Activated gamma-delta T cell treated with Interleukin-2 at 50 U/mL for 16 hours (primary cell): ENCODE results near the gene SELENOP.
"Not testable (repeated sequence)": the region's sequence is repeated elsewhere in the genome, so short reads cannot be mapped to it uniquely, and the experiment has no call there.

Experiments used
- DNase-seq: peaks from one replicate; pipeline ENCODE4 v3.0.0-alpha.2; 2020

SELENOP gene

GRCh38 chr5:42825422-42826148 is 13.9 kb upstream of the SELENOP start:
- no peak for DNase-seq

DNA sequence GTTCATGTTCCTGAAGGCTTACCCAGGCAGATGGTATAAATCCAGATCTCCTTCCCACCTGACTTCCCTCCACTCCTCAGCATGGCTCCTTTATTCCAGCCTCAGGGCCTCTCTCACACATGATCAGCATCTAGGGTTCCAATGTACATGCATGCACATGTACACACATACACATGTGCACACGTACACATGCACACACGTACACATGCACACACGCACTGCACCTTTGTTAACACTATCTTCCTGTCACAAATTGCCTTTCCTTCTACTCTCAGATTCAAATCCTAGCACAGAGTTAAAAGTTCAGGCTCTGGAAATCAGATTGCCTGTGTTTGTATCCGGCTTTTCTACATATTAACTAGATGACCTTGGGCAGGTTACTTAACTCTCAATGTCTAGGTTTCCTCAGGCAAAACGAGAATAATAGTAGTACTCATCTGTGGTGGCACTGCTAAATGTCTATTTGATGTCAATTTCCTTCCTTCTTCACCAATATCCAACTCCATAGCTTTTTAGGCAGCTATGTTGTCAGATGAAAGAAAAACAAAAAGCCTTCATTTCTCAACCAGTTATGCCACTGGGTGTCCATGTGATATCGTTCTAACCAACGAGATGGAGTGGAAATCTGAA is 12.8 kb upstream of the SELENOP start:
- DNase-seq: no peak

- DNase-seq: no peak
Observed at GRCh38 chr5:42822548-42822947, 10.9 kb upstream of the SELENOP start.

DNA sequence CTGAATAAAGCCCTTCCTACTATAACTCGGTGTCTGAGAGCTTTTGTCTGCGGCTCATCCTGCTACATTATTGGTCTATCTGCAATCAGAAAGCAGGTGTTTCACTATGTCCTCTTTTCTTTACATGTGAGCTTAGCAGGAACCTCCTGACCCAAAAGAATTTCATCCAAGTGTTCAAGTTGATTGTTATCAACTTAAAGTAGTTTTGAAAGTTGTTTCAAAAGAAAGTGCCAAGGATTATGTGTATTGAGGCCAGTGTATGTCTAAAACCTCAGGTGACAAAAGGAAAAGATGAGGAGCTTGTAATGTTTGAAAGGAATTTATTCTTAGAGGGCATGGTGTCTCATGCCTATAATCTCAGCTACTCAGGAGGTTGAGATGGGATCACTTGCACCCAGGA is 8.1 kb upstream of the SELENOP start:
- no peak for DNase-seq

DNA sequence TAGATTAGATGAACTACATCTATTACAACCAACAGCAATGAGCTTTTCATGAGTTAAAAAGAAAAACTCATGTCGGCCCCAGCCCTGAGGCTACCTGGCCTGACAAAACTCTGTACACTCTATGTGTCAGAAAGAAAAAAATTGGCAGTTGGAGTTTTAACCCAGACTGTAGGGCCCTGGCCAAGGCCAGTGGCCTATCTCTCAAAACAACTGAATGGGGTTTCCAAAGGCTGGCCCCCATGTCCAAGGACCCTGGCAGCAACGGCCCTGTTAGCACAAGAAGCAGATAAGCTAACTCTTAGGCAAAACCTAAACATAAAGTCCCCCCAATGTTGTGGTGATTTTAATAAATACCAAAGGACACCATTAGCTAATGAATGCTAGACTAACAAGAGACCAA is 4.9 kb upstream of the SELENOP start:
- not testable (repeated sequence) for DNase-seq

DNA sequence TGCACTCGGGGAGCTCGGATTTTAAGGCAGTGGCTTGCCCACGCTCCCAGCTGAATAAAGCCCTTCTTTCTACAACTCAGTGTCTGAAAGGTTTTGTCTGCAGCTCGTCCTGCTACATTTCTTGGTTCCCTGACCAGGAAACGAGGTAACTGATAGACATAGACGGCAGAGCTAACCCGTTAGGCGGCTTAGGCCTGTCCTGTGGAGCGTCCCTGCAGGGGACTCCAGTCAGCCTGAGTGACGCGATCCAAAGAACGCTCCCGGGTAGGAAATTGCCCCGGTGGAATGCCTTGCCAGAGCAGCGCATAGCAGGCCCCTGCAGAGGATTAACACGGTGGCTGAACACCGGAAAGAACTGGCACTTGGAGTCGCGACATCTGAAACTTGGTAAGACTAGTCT is 1.8 kb upstream of the SELENOP start:
- DNase-seq: no peak

GRCh38 chr5:42812620-42813019 is 928 bp upstream of the SELENOP start:
- no peak for DNase-seq

DNA sequence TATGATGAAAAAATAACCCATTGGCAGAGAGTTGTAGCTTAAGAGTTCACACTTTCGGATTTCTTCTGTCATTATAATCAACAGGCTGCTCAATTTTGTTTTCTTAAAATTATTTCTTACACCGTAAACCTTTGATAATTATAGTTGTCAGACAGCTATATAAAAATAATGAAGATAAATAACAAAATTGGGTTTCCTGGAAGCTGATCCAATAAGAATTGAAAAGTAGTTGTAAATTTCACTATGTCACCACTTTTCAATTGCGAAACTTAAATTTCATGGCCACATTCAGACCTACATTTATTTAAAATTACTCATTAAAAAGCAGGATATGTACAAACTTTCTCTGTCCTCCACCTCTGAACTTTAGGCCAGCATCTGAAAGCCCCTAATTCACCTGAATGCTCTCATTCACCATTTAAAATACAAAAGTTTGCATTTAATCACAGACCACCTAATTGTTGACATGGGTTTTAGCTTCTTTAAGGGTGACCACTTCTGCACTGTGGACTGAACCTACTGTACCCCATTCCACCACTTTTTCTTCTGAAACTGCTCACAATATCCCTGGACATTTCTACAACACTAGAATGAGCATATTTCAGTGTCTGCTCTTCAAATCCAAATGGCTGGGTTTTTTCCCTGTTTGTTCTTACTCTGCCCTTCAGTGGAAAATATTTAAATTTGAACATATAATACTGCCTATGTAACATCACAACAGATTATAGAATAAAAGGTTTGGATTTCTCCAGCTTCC is 680 bp downstream of the SELENOP start:
- no peak for DNase-seq

DNA sequence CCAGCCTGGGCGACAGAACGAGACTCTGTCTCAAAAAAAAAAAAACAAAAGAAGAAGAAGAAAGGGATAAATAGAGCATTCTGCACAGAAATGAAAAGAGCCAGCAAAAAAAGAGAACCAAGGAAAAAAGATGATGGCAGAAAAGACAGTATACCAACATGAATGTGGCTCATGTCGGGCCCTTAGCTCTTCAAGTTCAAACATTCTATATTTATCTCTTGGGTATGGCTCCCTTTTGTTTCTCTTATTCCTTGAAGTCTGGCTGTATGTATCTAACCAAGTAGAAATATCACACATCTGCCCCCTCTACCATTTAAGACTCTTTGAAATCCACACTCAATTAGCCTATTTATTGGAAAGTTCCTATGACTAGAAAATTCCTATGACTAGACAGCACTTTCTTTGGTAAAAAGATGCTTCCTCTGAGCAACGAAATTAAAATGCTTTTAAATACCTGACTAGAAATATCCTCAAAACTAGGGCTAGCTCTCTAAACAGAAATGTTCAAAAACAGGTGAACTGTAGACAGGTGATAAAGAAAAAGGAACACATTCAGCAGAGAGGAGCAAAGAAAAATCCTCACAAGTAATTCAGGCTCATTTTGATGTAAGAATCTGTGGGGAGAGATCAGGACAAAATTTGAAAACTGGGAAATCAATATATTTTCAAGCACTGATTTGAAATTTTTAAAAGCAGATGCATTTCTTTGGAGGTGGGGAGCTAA is 2.6 kb downstream of the SELENOP start:
- DNase-seq: no peak

GRCh38 chr5:42807722-42808447 is 3.8 kb downstream of the SELENOP start:
- no peak for DNase-seq

GRCh38 chr5:42806701-42807262 is 4.9 kb downstream of the SELENOP start:
- no peak for DNase-seq

- DNase-seq: no peak
Observed at GRCh38 chr5:42806004-42806700, 5.5 kb downstream of the SELENOP start.

- DNase-seq: no peak
Observed at GRCh38 chr5:42804717-42805339, 6.9 kb downstream of the SELENOP start.

DNA sequence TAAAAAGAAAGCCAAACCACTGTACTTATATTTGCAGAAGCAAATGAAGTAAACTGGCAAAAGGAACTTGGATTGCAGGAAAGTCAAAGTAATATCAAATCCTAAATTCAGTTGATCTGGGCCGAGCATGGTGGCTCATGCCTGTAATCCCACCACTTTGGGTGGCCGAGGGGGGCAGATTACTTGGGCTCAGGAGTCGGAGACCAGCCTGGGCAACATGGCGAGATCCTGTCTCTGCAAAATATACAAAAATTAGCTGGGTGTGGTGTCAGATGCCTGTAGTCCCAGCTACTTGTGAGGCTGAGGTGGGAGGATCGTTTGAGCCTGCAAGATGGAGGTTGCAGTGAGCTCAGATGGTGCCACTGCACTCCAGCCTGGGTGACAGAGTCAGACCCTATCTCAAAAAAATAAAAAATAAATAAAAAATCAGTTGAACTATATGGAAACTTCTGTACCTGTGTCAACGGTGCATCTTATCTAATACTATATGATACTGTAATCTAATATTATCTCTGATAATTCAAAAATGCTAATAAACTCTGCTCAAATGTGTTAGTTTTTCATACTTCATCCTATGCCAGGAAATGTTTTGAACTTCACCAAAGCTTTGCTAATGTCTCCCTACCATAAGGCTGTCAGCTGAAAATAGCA is 10.1 kb downstream of the SELENOP start:
- DNase-seq: no peak

DNA sequence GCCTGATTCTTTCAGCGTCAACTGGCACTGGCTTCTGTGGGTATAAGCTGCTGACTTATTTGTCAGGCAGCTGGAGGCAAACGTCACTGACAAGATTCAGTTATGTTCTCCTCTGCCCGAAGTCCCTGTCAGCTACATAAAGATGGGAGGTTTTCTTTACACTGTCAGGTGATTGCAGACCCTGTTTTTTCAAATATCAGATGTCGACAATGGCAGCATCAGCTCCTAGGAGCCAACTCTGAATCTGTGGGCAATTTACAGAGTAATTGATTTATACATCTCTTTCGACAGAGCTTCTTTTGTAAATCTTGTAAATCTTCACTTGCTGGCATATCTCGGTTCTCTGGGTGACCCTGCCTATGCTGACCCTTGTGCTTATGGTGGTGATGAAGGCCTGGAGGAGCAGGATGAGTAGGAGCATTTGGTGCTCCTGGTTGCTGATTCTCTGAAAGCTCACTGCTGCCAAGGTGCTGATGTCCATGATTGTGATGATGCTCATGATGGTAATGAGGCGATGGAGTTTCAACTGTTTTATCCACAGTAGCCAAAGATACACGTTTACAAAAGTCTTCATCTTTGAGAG is 10.9 kb downstream of the SELENOP start:
- DNase-seq: no peak

GRCh38 chr5:42799668-42800114 is 12.0 kb downstream of the SELENOP start:
- no peak for DNase-seq

- DNase-seq: no peak
Observed at GRCh38 chr5:42799241-42799608, 12.5 kb downstream of the SELENOP start.

DNA sequence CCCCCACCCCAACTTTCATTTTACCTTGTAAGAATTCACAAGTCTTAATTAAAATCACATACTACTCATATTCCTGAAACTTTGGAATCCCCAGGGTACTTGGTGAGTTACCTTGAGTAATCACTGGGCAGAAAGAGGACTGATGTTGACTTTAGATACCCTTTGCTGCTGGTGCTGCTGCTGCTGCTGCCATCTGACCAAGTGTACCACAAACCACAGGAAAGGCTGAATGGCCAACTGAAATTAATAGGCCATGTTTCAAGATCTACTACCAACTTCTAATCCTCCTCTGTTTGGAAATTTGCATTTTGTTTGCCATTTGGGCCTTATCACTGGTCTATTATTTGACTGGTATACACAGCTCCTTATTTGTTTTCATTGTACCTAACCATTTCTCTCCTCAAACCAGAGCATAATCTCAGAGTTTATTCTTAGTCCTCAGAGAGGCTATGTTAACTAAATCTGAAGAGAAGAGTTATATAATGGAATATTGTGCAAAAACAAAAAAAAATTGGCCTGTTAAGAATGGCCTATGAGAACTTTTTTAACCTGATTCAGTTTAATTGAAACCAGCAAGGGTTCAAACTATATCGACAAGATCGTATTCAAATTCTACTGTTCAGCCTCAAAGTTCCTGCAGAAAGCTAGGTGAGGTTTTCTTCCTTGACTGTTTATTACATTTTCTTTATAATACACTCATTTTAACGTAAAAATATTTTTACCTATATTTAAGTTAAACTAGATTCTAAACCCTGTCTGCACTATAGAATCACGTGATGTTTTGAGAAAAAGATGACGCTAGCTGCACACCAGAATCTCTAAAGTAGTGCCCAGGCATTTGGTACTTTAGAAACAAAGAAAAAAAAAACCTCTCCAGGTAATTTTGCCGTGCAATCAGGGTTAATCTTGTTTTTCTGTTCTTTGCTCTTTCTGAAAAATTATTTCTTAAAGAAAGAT is 13.1 kb downstream of the SELENOP start:
- no peak for DNase-seq

DNA sequence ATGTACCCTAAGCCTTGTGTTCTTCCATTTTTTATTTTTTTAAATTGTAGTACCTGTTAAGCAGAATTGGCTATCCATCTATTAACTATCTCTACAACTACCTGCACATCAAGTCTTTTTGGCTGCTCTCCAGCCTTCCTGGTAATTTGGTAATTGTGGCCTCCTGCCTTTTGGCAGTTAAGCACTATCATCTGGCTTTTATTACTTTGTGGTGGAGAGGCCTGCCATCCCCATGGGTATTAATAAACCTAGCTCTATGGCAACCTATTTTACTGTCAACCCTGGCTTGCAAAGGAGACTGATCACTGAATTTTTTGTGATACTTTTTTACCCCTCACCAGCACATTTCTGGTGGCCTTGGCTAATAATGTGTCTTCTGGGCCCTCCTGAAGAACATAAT is 20.5 kb downstream of the SELENOP start:
- DNase-seq: no peak
